ENCODE measurements around the gene CCDC175. TPM values are rescaled to one million over a fixed set of nuclear protein-coding genes. Genes with fewer than 3 reads are reported as not detected.

Gene CCDC175
- total RNA-seq, 1 donor from 2014 or later: not detected

- no peak for DNase-seq (ENCODE audit: low spot score)
Measured at GRCh38 chr14:59540852-59541251, 35.8 kb downstream of the CCDC175 start.

DNA sequence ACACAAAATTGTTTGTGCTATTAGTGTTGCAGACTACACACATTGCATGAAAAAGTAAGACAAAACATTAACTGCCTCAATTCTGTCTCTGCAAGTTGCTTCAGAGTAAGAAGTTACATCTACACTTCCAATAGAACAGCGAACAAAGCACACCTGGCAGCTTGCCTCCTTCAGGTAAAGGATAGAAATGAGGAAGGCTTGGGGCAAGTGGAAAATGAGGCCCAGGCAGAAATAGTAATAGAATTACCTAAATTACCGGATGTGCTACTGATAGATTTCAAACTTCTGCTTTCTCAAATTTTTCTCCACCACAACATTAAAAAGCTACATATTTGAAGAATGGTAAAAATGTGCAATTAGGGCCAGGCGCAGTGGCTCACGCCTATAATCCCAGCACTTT lies 37.7 kb downstream of the CCDC175 start:
- no peak for DNase-seq (ENCODE audit: low spot score)

- DNase-seq (ENCODE audit: low spot score): no peak
Measured at GRCh38 chr14:59537476-59537875, 39.1 kb downstream of the CCDC175 start.

GRCh38 chr14:59534361-59534987 lies 42.1 kb downstream of the CCDC175 start:
- DNase-seq (ENCODE audit: low spot score): no peak

DNA sequence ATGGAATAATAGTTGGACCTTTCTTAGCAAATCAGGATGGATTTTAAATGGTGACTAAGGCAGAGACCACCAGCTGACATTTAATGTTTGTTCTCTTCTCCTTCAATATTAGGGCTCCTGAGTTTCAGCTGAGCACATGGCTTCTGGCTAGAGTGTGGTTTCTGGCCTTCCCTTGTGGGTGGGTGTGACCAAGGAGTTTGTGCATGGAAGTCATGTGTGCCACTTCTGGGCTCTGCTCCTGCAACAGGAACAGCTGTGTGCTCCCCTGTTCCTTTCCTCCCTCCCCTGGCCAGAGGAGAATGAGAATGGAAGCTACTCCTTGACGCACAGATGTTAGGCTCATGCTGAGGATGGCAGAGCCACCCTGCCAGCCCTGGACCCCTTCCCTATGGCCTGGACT lies 44.2 kb downstream of the CCDC175 start:
- DNase-seq (ENCODE audit: low spot score): no peak

DNA sequence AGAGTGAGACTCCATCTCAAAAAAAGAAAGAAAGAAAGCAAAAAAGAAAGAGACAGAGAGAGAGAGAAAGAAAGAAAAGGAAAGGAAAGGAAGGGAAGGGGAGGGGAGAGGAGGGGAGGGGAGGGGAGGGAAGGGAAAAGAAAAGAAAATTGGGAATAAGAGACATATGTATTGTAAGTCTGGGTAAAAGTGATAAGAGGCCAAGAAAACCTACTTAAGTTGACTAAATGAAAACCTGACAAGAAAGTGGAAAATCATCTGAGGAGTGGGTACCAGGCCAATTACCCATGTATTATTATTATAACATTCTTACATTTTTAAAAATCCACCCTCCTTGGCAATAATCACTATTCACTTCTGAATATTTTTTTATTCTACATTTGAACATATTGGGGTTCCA lies 46.3 kb downstream of the CCDC175 start:
- no peak for DNase-seq (ENCODE audit: low spot score)

- DNase-seq (ENCODE audit: low spot score): no peak
Measured at GRCh38 chr14:59529189-59529588, 47.4 kb downstream of the CCDC175 start.

DNA sequence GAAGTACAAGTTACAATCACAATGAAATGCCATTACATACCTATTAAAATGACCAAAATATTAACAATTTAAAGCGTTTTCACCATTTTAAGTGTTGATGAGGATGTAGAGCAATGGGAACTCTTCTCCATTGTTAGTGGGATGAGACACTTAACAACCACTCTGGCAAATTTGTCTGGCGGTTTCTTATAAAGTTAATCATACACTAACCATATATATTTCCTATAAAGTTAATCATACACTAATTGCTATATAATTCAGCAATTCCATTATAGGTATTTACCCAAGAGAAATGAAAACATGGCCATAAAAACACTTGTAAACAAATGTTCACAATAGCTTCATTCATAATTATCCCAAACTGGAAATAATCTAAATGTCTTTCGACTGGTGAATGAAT lies 56.4 kb downstream of the CCDC175 start:
- DNase-seq (ENCODE audit: low spot score): no peak

- DNase-seq (ENCODE audit: low spot score): no peak
Measured at GRCh38 chr14:59511916-59512575, 64.6 kb downstream of the CCDC175 start.

DNA sequence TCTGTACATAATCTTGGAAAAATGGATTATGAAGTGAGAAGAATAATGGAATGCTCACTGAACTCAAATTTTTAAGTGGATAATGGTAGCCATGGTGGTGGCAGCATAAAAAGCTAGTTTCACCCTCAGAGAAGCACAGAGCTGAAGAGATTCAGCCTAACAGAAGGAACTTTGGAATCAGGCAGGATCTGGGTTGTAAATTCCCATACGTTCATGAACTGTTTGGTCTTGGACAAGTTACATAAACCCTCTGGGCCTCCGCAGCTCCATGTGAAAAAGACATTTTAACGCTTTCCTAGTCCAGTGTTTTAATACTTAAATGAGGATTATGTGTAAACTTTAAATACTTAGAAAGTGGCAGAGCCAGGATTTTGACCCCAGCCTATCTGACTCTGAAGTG lies 65.6 kb downstream of the CCDC175 start:
- no peak for DNase-seq (ENCODE audit: low spot score)

- no peak for DNase-seq (ENCODE audit: low spot score)
Measured at GRCh38 chr14:59510001-59510400, 66.6 kb downstream of the CCDC175 start.

DNA sequence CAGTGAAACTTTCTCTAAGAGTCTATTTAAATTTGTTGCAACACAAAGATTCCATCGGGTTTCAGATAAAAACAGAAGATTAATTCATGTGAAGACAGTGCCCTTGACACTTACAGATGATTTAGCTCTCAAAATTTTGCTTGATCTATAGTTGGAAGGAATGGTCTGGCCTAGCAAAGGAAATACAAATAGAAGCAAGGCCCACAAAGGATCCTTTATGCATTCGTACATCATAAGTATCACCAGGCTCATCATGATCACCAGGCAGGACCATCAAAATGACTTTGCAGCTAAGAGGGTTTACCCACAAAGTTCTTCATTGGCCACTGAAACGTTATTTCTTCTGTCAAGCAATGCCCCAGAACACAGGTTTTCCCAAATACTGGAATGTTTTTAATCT lies 67.5 kb downstream of the CCDC175 start:
- no peak for DNase-seq (ENCODE audit: low spot score)

DNA sequence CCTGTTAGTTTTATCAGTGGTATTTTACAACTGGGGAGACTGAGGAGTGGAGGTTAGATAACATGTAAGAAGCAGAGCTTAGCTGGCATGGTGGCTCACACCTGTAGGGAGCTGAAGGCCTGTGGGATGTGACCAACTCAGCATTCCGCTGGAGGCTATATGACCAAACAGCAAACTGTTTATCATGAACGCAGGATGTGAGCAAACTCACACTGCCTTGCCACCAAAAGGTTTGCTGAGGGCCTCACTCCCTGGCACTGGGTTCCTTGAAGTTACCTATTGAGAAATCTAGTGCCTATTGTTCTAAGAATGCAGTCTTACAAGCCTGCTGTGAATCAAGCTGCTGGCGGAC lies 68.9 kb downstream of the CCDC175 start:
- DNase-seq (ENCODE audit: low spot score): no peak

DNA sequence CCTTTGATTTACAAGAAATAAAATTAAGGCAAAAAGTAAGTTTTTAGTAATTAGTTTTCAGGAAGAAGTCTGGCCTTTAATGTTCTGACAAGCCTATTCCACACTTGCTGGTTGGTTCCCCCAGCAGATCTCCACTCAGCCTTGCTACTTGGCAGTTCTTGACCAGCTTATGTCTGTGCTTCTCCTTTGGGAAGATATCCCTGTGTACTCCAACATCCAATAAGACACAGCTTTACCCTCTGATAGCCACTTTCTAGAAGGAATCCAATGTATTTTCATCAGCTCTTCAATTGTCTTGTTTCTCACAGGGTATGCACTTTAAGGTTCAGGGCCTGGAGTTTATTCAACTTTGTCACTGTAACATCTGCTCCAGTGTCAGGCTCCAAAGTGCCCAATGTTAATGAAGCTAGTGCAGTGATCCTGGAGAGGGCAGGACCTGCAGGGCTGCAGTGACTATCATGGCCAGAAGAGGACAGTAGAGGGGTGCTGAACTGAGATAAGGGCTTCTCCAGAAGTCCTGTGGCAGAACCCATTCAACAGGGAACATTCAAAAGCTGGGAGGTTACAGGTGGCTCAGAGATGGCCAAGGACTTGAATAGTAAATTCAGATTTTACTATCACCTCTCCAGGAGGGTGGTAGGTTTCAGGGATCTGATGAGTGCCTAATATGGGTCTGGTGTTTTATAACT lies 69.4 kb downstream of the CCDC175 start:
- DNase-seq (ENCODE audit: low spot score): no peak

DNA sequence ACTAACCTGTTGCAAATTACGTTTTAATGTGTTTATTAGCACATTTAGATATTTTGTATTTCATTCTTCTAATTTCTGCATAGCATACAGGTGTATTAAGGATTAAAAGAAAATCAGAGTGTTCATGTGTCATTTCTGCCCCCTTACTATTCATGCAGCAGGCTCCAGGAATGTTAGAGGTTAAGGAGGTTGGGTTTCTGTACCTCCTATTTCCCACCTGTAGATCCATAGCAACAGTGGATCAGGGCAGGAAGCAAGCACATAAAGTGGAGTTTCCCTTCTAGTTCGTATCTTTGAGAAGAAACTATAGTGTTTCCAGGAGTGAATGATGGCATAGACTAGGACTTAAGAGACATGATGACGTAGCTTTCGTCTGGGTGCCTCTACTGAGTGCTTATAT lies 73.4 kb downstream of the CCDC175 start:
- DNase-seq (ENCODE audit: low spot score): no peak

- DNase-seq (ENCODE audit: low spot score): no peak
Measured at GRCh38 chr14:59500732-59501131, 75.9 kb downstream of the CCDC175 start.

GRCh38 chr14:59492384-59492783 lies 84.2 kb downstream of the CCDC175 start:
- DNase-seq (ENCODE audit: low spot score): no peak

DNA sequence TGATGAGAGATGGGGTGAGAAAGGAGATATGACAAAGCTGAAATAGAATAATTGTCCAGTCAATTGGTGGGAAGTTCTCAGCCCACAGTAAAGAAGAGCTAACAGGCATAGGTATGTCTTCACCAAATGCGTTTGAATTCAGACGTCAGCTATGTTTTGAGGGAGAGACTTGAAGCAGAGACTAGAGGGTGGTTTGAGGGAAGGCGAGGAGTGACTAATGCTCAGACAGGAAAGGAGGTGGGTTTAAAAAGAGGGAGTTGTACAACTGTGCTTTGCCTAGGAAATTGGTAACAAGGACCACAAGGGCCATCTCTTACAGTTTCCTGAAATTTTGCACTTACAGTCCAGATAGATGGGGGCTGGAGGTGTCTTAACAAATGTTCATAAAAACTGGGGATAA lies 85.9 kb downstream of the CCDC175 start:
- no peak for DNase-seq (ENCODE audit: low spot score)

GRCh38 chr14:59484639-59485175 lies 91.9 kb downstream of the CCDC175 start:
- DNase-seq (ENCODE audit: low spot score): no peak

DNA sequence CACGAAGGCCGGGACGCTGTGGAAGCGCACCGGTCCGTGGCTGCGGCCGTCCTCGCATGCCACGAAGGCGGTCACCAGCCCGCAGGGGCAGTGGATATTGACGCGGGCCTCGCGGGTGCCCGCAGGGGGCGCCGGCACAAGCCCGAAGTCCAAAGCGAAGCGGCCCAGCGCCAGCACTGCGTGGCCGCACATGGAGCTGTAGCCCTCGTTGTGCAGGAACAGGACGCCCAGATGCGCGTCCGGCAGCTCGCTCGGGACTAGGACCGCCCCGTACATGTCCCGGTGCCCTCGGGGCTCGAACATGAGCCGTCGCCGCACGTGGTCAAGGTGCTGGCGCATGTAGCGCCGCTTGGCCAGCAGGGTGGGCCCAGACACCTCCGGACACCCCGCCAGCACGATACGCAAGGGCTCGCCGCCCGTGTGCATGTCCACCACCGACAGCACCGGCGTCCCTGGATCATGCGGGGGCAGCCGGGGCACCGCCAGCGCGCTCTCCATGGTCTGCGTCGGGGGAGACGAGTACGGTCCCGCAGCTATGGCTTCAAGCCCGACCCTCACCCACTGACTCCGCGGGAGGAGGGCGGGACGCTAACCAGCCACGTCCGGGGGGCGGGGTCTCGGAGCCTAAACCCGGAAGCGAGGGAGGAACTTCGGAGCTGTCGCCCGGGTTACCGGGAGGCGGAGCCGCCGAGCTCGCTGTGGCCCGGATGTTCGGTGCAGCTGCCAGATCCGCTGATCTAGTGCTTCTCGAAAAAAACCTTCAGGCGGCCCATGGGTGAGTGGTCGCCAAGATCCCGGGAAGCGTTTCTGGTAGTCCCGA lies 92.6 kb downstream of the CCDC175 start, which contains the start of the genes JKAMP and L3HYPDH:
Gene JKAMP (plus strand): TSS at position 699 of the 820 bp plus-strand sequence. CDS start 73 bp downstream, at position 772.
Gene L3HYPDH (minus strand): TSS at position 590 of the 820 bp plus-strand sequence. CDS start 92 bp downstream, at position 498.
- peak; percentile 99 for DNase-seq (ENCODE audit: low spot score)

- DNase-seq (ENCODE audit: low spot score): no peak
Measured at GRCh38 chr14:59483363-59483762, 93.2 kb downstream of the CCDC175 start.
